Liver (tissue), 9 donors: Measurements from ENCODE around the gene GBX1. TPM values are rescaled to one million over a fixed set of nuclear protein-coding genes. Genes with fewer than 3 reads are reported as not detected.

Experiments
- DNase-seq: peaks from one replicate; pipeline ENCODE4 v3.0.0-alpha.2; 2017; ENCODE audit warnings: low spot score
- H3K27ac ChIP-seq, 2 donors: one replicate each; pipeline ENCODE4 v1.7.0; 2013; ENCODE audit warnings: inconsistent platforms in 2 of 2, low read length in 2 of 2, control low read depth in 1 of 2, low read depth in 1 of 2, mild to moderate bottlenecking in 1 of 2
- H3K27me3 ChIP-seq, 4 donors: one replicate each; pipeline versions ENCODE4 v1.6.1 to v1.7.0; 2013; ENCODE audit warnings: low read length in 3 of 4, inconsistent platforms in 1 of 4, mild to moderate bottlenecking in 1 of 4, moderate library complexity in 1 of 4; ENCODE audit not compliant: control insufficient read depth in 4 of 4, insufficient read depth in 4 of 4
- H3K36me3 ChIP-seq, 4 donors: one replicate each; pipeline versions ENCODE4 v1.6.1 to v1.7.0; 2013; ENCODE audit warnings: low read length in 3 of 4, mild to moderate bottlenecking in 3 of 4, low read depth in 1 of 4, moderate library complexity in 1 of 4; ENCODE audit not compliant: control insufficient read depth in 4 of 4, insufficient read depth in 3 of 4
- H3K4me1 ChIP-seq, 4 donors: one replicate each; pipeline versions ENCODE4 v1.6.1 to v1.7.0; 2013; ENCODE audit warnings: low read length in 3 of 4, mild to moderate bottlenecking in 3 of 4, moderate library complexity in 1 of 4; ENCODE audit not compliant: control insufficient read depth in 4 of 4, insufficient read depth in 4 of 4
- H3K4me3 ChIP-seq, 3 donors: one replicate each; pipeline versions ENCODE4 v1.6.1 to v1.7.0; 2013; ENCODE audit warnings: low read length in 3 of 3, control low read depth in 1 of 3, low read depth in 1 of 3, mild to moderate bottlenecking in 1 of 3
- H3K9ac ChIP-seq, 2 donors: one replicate each; pipeline ENCODE4 v1.7.0; 2013; ENCODE audit warnings: low read length in 2 of 2, mild to moderate bottlenecking in 2 of 2, moderate library complexity in 2 of 2, control low read depth in 1 of 2, low read depth in 1 of 2
- H3K9me3 ChIP-seq, 4 donors: one replicate each; pipeline versions ENCODE4 v1.6.1 to v1.7.0; 2013; ENCODE audit warnings: low read length in 3 of 4; ENCODE audit not compliant: control insufficient read depth in 4 of 4
- EGR1 ChIP-seq, 2 donors: IDR thresholded peaks; 2 replicates each; pipeline ENCODE4 v1.6.1; 2016 to 2018; ENCODE audit warnings: antibody characterized with exemption in 2 of 2, low read depth in 2 of 2
- FOXA1 ChIP-seq: IDR thresholded peaks from 2 replicates; pipeline ENCODE4 v1.6.1; 2016; ENCODE audit warnings: antibody characterized with exemption
- FOXA2 ChIP-seq: IDR thresholded peaks from 2 replicates; pipeline ENCODE4 v1.6.1; 2016; ENCODE audit warnings: antibody characterized with exemption
- GABPA ChIP-seq, 2 donors: IDR thresholded peaks in 1 of 2; conservative IDR thresholded peaks in 1 of 2; 2 replicates each; pipeline ENCODE4 v1.6.1; 2016; ENCODE audit warnings: antibody characterized with exemption in 2 of 2, mild to moderate bottlenecking in 1 of 2, moderate library complexity in 1 of 2
- HNF4A ChIP-seq, 2 donors: conservative IDR thresholded peaks; 2 replicates each; pipeline ENCODE4 v1.6.1; 2016; ENCODE audit warnings: antibody characterized with exemption in 2 of 2, mild to moderate bottlenecking in 2 of 2
- HNF4G ChIP-seq: IDR thresholded peaks from 2 replicates; pipeline ENCODE4 v1.6.1; 2016; ENCODE audit warnings: antibody characterized with exemption
- JUND ChIP-seq, 2 donors: IDR thresholded peaks; 2 replicates each; pipeline ENCODE4 v1.6.1; 2016; ENCODE audit warnings: antibody characterized with exemption in 2 of 2
- NR2F2 ChIP-seq: IDR thresholded peaks from 2 replicates; pipeline ENCODE4 v1.6.1; 2016; ENCODE audit warnings: antibody characterized with exemption
- RAD21 ChIP-seq, 2 donors: IDR thresholded peaks; 2 replicates each; pipeline ENCODE4 v1.6.1; 2016; ENCODE audit warnings: antibody characterized with exemption in 2 of 2, mild to moderate bottlenecking in 2 of 2
- RXRA ChIP-seq, 2 donors: IDR thresholded peaks; 2 replicates each; pipeline ENCODE4 v1.6.1; 2017 to 2018; ENCODE audit warnings: antibody characterized with exemption in 2 of 2, mild to moderate bottlenecking in 1 of 2
- SP1 ChIP-seq: IDR thresholded peaks from 2 replicates; pipeline ENCODE4 v1.6.1; 2018; ENCODE audit warnings: antibody characterized with exemption, mild to moderate bottlenecking
- TAF1 ChIP-seq: conservative IDR thresholded peaks from 2 replicates; pipeline ENCODE4 v1.6.1; 2016; ENCODE audit warnings: antibody characterized with exemption, mild to moderate bottlenecking
- YY1 ChIP-seq: IDR thresholded peaks from 2 replicates; pipeline ENCODE4 v1.6.1; 2016; ENCODE audit warnings: antibody characterized with exemption, mild to moderate bottlenecking
- WGBS: extraction: QIAGEN DNeasy Blood & Tissue Kit; methylation state at CpG from one replicate; pipeline ENCODE4 v1.1.7; 2013; 5-methylcytosine and 5-hydroxymethylcytosine counted together
- polyA plus RNA-seq, 2 donors: library from polyadenylated mRNA; stranded (reverse) in 1 of 2; unstranded in 1 of 2; fragments of 200-250 nt in 1 of 2; fragments of >200 nt in 1 of 2; fragmentation: Nextera tagmentation in 1 of 2; extraction: Ambion mirVana in 1 of 2; gene quantifications; one replicate each; pipeline versions ENCODE4 v1.2.1 to v1.2.3, GENCODE V29; 2013 to 2015
- total RNA-seq, 2 donors: library from RNA; depleted of rRNA; stranded (reverse); fragments of >200 nt; gene quantifications; one replicate each; pipeline ENCODE4 v1.2.3, GENCODE V29; 2014
- TF ChIP-seq, protein P1 (sequence below): fragments of 150-350 bp; IDR thresholded peaks from 2 replicates; pipeline ENCODE4 v1.5.1; 2017; ENCODE audit warnings: improper control_type of control experiment, low read depth, low read length; ENCODE audit not compliant: missing input control
- TF ChIP-seq, protein P2 (sequence below): IDR thresholded peaks from 2 replicates; pipeline ENCODE4 v1.6.1; 2016; ENCODE audit warnings: antibody characterized with exemption, mild to moderate bottlenecking
- TF ChIP-seq, protein P3 (sequence below): IDR thresholded peaks from 2 replicates; pipeline ENCODE4 v1.6.1; 2016; ENCODE audit warnings: antibody characterized with exemption
- TF ChIP-seq, protein P4 (sequence below): IDR thresholded peaks from 2 replicates; pipeline ENCODE4 v1.6.1; 2016; ENCODE audit warnings: antibody characterized with exemption
- TF ChIP-seq, protein P5 (sequence below): IDR thresholded peaks from 2 replicates; pipeline ENCODE4 v1.6.1; 2016; ENCODE audit warnings: antibody characterized with exemption
- donor health status: healthy.
- donor health status: healthy.
- donor health status: healthy.
- donor health status: healthy.
- donor health status: healthy.

GBX1 gene
- total and polyA plus RNA-seq, 4 donors = not detected

DNA sequence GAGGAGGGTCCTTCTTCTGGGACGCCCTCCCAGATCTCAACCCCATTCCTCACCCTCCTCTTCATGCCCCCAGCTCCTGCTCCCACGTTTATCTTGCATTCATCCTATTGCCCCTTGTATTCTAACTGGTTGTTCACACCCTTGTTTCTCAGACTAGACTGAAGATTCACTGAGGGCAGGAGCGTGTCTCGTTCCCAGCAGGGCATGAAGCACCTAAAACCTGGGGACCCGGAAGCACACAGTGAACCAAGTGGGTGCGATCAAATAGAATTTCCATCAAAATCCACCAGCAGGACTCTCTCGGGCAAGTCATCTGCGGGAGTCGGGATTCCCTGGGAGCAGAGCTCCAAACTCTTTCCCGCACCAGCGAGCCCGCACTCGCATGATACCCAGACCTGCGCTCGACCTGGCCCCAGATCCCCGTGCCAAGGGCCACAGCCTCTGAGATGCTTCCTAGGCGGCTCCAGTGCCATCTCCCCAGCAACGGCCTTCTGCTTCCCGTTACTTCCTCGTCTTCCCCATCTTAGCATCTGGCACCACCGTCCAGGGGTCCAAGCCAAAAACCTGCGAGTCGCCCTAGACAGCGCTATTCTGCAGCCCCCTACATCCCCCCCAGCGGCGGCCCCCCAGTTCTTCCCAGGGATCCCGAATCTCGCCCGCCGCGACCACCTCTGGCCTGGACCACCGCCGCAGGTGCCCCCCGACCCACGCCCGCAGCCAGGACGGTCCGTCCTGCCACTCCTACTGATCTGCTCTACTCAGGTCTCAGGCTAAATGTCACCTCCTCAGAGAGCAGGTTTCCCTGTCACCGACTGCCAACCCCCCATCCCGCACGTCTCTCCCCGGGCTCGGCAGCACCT, 6.1 kb upstream of the GBX1 start:
- no peaks in the 10 kb centered on the region for H3K9me3 ChIP-seq
- no peaks in the 10 kb centered on the region for H3K36me3 ChIP-seq
- H3K27me3 ChIP-seq = peaks cover 0 to 5% (median 3%) of the 10 kb centered on the region in 4 donors
- DNase-seq = no peak
- peaks cover 0 to 3% (median 0%) of the 10 kb centered on the region in 4 donors for H3K4me1 ChIP-seq
- 79% methylated on average over 43 of the region's 43 CpGs for WGBS
- H3K9ac ChIP-seq = no peak overlapping the region
- no peak overlapping the region for H3K4me3 ChIP-seq
- TF ChIP-seq NR2F2 (no peak), GABPA (IDR thresholded peaks at IDR 0.05 in 1 of 2, conservative IDR thresholded peaks at IDR 0.05 in 1 of 2) (no peak), YY1 (no peak), FOXA2 (no peak), SP1 (no peak), RAD21 (IDR thresholded peaks at IDR 0.05) (no peak), EGR1 (IDR thresholded peaks at IDR 0.05; ENCODE audit: low read depth in 2 of 2) (no peak), HNF4G (no peak), RXRA (IDR thresholded peaks at IDR 0.05) (no peak), JUND (IDR thresholded peaks at IDR 0.05) (no peak), HNF4A (conservative IDR thresholded peaks at IDR 0.05) (no peak), TAF1 (no peak), FOXA1 (no peak)
- TF ChIP-seq, protein P1, sequence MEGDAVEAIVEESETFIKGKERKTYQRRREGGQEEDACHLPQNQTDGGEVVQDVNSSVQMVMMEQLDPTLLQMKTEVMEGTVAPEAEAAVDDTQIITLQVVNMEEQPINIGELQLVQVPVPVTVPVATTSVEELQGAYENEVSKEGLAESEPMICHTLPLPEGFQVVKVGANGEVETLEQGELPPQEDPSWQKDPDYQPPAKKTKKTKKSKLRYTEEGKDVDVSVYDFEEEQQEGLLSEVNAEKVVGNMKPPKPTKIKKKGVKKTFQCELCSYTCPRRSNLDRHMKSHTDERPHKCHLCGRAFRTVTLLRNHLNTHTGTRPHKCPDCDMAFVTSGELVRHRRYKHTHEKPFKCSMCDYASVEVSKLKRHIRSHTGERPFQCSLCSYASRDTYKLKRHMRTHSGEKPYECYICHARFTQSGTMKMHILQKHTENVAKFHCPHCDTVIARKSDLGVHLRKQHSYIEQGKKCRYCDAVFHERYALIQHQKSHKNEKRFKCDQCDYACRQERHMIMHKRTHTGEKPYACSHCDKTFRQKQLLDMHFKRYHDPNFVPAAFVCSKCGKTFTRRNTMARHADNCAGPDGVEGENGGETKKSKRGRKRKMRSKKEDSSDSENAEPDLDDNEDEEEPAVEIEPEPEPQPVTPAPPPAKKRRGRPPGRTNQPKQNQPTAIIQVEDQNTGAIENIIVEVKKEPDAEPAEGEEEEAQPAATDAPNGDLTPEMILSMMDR = no peak
- TF ChIP-seq, protein P2, sequence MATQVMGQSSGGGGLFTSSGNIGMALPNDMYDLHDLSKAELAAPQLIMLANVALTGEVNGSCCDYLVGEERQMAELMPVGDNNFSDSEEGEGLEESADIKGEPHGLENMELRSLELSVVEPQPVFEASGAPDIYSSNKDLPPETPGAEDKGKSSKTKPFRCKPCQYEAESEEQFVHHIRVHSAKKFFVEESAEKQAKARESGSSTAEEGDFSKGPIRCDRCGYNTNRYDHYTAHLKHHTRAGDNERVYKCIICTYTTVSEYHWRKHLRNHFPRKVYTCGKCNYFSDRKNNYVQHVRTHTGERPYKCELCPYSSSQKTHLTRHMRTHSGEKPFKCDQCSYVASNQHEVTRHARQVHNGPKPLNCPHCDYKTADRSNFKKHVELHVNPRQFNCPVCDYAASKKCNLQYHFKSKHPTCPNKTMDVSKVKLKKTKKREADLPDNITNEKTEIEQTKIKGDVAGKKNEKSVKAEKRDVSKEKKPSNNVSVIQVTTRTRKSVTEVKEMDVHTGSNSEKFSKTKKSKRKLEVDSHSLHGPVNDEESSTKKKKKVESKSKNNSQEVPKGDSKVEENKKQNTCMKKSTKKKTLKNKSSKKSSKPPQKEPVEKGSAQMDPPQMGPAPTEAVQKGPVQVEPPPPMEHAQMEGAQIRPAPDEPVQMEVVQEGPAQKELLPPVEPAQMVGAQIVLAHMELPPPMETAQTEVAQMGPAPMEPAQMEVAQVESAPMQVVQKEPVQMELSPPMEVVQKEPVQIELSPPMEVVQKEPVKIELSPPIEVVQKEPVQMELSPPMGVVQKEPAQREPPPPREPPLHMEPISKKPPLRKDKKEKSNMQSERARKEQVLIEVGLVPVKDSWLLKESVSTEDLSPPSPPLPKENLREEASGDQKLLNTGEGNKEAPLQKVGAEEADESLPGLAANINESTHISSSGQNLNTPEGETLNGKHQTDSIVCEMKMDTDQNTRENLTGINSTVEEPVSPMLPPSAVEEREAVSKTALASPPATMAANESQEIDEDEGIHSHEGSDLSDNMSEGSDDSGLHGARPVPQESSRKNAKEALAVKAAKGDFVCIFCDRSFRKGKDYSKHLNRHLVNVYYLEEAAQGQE = no peak
- TF ChIP-seq, protein P3, sequence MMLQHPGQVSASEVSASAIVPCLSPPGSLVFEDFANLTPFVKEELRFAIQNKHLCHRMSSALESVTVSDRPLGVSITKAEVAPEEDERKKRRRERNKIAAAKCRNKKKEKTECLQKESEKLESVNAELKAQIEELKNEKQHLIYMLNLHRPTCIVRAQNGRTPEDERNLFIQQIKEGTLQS = no peak
- TF ChIP-seq, protein P4, sequence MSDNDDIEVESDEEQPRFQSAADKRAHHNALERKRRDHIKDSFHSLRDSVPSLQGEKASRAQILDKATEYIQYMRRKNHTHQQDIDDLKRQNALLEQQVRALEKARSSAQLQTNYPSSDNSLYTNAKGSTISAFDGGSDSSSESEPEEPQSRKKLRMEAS = no peak
- TF ChIP-seq, protein P5, sequence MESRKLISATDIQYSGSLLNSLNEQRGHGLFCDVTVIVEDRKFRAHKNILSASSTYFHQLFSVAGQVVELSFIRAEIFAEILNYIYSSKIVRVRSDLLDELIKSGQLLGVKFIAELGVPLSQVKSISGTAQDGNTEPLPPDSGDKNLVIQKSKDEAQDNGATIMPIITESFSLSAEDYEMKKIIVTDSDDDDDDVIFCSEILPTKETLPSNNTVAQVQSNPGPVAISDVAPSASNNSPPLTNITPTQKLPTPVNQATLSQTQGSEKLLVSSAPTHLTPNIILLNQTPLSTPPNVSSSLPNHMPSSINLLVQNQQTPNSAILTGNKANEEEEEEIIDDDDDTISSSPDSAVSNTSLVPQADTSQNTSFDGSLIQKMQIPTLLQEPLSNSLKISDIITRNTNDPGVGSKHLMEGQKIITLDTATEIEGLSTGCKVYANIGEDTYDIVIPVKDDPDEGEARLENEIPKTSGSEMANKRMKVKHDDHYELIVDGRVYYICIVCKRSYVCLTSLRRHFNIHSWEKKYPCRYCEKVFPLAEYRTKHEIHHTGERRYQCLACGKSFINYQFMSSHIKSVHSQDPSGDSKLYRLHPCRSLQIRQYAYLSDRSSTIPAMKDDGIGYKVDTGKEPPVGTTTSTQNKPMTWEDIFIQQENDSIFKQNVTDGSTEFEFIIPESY = no peak
- no peak overlapping the region for H3K27ac ChIP-seq
